ENCODE results near the gene BCORL1. TPM values are rescaled to one million over a fixed set of nuclear protein-coding genes. Genes with fewer than 3 reads are reported as not detected.

BCORL1 gene
- total and polyA plus RNA-seq, 2 of the 8 experiments (the other 6 are each of a cell fraction or from before 2014, with no cell fraction given) = 1.4 to 6.2 TPM

DNA sequence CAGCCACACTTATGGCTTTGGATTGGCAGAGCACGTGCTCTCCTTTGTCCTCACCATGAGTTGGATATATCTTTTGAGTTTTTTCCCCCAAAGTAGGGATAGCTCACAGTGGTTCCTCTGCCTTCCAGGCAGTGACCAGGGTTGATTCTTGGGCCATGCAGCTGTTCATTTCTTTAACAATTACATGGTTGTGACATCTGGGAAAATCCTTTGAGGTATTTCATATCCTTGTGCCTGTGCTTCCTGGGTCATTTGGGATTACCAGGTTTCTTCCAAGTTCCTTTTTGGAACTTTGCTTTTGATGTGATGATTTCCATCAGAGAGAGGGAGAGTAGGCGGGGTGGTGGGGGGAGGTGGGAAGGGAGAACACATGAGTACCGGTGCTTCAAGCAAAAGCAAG, 15.6 kb downstream of the BCORL1 start:
- Histone ChIP-seq H3K79me1 (ENCODE audit: low read depth, low read length) (no peaks in the 10 kb centered on the region), H3K4me3 (ENCODE audit: extremely low read depth in 1 of 4, insufficient read depth in 2 of 4, low read depth in 3 of 4, low read length in 4 of 4) (no peak overlapping the region), H2BK5ac (ENCODE audit: low read depth, low read length) (no peak overlapping the region), H3K4me2 (ENCODE audit: insufficient read depth in 1 of 2, low read depth in 2 of 2, low read length in 2 of 2) (no peak overlapping the region), H4K8ac (ENCODE audit: extremely low read depth, insufficient read depth, low read length) (no peak overlapping the region), H2BK20ac (ENCODE audit: low read length) (no peak overlapping the region), H3K4me1 (replicated peaks in 1 of 4; ENCODE audit: control insufficient read depth in 3 of 4, insufficient read depth in 4 of 4, low read length in 3 of 4) (no peaks in the 10 kb centered on the region), H2AK5ac (ENCODE audit: low read depth, low read length) (no peak overlapping the region), H2AFZ (ENCODE audit: low read length) (no peak overlapping the region), H3K14ac (ENCODE audit: insufficient read length) (no peak overlapping the region), H3K79me2 (ENCODE audit: control insufficient read depth in 1 of 2, insufficient read depth in 2 of 2, low read length in 2 of 2) (no peaks in the 10 kb centered on the region), H3K36me3 (ENCODE audit: control insufficient read depth in 2 of 4, insufficient read depth in 4 of 4, low read length in 3 of 4) (no peaks in the 10 kb centered on the region), H3K18ac (ENCODE audit: extremely low read depth, low read length) (no peak overlapping the region), H2BK12ac (ENCODE audit: low read depth, low read length) (no peak overlapping the region), H3K9me3 (ENCODE audit: insufficient read depth in 2 of 2, low read depth in 1 of 2, low read length in 1 of 2) (no peaks in the 10 kb centered on the region), H3K27me3 (replicated peaks in 1 of 4; ENCODE audit: control insufficient read depth in 3 of 4, extremely low read depth in 1 of 4, insufficient read depth in 3 of 4, low read length in 3 of 4) (no peaks in the 10 kb centered on the region), H4K91ac (replicated peaks; ENCODE audit: insufficient read length, low read length) (no peak overlapping the region), H2BK15ac (ENCODE audit: low read length) (no peak overlapping the region), H4K5ac (ENCODE audit: insufficient read length, low read depth, low read length) (no peak overlapping the region), H3K27ac (ENCODE audit: low read depth, low read length) (no peak overlapping the region), H4K20me1 (replicated peaks in 1 of 2; ENCODE audit: control insufficient read depth in 1 of 2, insufficient read depth in 2 of 2, low read length in 2 of 2) (peaks cover 0 to 2% of the 10 kb centered on the region in 2 experiments), H2BK120ac (replicated peaks; ENCODE audit: low read depth, low read length) (no peak overlapping the region), H3K56ac (replicated peaks; ENCODE audit: insufficient read length, low read depth, low read length) (no peak overlapping the region), H3K23ac (ENCODE audit: insufficient read length) (no peak overlapping the region), H3K23me2 (ENCODE audit: low read depth, low read length) (no peaks in the 10 kb centered on the region), H3K9ac (replicated peaks in 1 of 4; ENCODE audit: extremely low read depth in 1 of 4, low read depth in 3 of 4, low read length in 3 of 4) (no peak overlapping the region), H3K4ac (replicated peaks; ENCODE audit: insufficient read length, low read depth, low read length) (no peak overlapping the region)
- ChIA-PET CTCF (ENCODE audit: partially characterized antibody) (interaction anchor here (1.2 to 2.0 kb wide), 4 partner anchors 10 to 72 kb away, joined by 3 to 6 read pairs (median 6); no protein-coding TSS in a partner anchor), POLR2A (ENCODE audit: partially characterized antibody) (no interaction called here)
- no peak for DNase-seq (ENCODE audit: low read depth in 1 of 2, low spot score in 2 of 2)
- FAIRE-seq = no peak
- 82% methylated on average over 1 of the region's 3 CpGs; no CpG with 5 or more reads in 1 of the 2 experiments for WGBS, 2 experiments (ENCODE audit: extremely low coverage in 1 of 2, insufficient coverage in 1 of 2, insufficient read length in 1 of 2, insufficient replicate concordance in 2 of 2, low coverage in 1 of 2, low lambda C conversion rate in 2 of 2, missing lambda C conversion rate in 1 of 2)
- TF ChIP-seq SUZ12 (IDR thresholded peaks at IDR 0.05; ENCODE audit: low read length) = no peak
- no peak for TF ChIP-seq BACH1 (IDR thresholded peaks at IDR 0.05; ENCODE audit: low read length)
- TF ChIP-seq CREB1 (IDR thresholded peaks at IDR 0.05) = no peak
